ENCODE measurements around the gene PLA2G3. TPM values are rescaled to one million over a fixed set of nuclear protein-coding genes. Genes with fewer than 3 reads are reported as not detected.

Gene PLA2G3
- total RNA-seq, 1 donor, result 0.36 TPM

- Histone ChIP-seq H3K27ac (ENCODE audit: low read depth, low read length) (no peak overlapping the region), H3K4me2 (ENCODE audit: insufficient read depth, low read length) (no peak overlapping the region), H3K4me1 (ENCODE audit: insufficient read depth, low read length) (peaks cover 26% of the 10 kb centered on the region), H3K9me3 (ENCODE audit: low read depth, low read length) (no peaks in the 10 kb centered on the region), H3K27me3 (ENCODE audit: insufficient read depth, low read length) (no peaks in the 10 kb centered on the region), H3K79me2 (ENCODE audit: insufficient read depth, low read length) (peaks cover 93% of the 10 kb centered on the region), H4K20me1 (ENCODE audit: insufficient read depth, low read length) (peaks cover 64% of the 10 kb centered on the region), H3K36me3 (ENCODE audit: insufficient read depth, low read length) (peaks cover 82% of the 10 kb centered on the region), H2AFZ (ENCODE audit: low read length) (no peak overlapping the region), H3K4me3 (ENCODE audit: insufficient read depth, low read length) (no peak overlapping the region)
- no peak for TF ChIP-seq CTCF (IDR thresholded peaks at IDR 0.05; ENCODE audit: extremely low read depth, low read depth, low read length)
- peak; percentile 62 for DNase-seq (ENCODE audit: insufficient read length, low spot score, missing footprints)
These were observed 52.5 kb downstream of the PLA2G3 start for GRCh38 chr22:31087744-31088215.

GRCh38 chr22:31086703-31087330 lies 53.5 kb downstream of the PLA2G3 start:
- Histone ChIP-seq H3K79me2 (ENCODE audit: insufficient read depth, low read length) (peaks cover 95% of the 10 kb centered on the region), H4K20me1 (ENCODE audit: insufficient read depth, low read length) (peaks cover 65% of the 10 kb centered on the region), H3K4me1 (ENCODE audit: insufficient read depth, low read length) (peaks cover 31% of the 10 kb centered on the region), H3K27me3 (ENCODE audit: insufficient read depth, low read length) (no peaks in the 10 kb centered on the region), H2AFZ (ENCODE audit: low read length) (no peak overlapping the region), H3K36me3 (ENCODE audit: insufficient read depth, low read length) (peaks cover 72% of the 10 kb centered on the region), H3K9me3 (ENCODE audit: low read depth, low read length) (no peaks in the 10 kb centered on the region), H3K4me3 (ENCODE audit: insufficient read depth, low read length) (no peak overlapping the region), H3K27ac (ENCODE audit: low read depth, low read length) (no peak overlapping the region), H3K4me2 (ENCODE audit: insufficient read depth, low read length) (no peak overlapping the region)
- DNase-seq (ENCODE audit: insufficient read length, low spot score, missing footprints), result peak; percentile 82
- TF ChIP-seq CTCF (IDR thresholded peaks at IDR 0.05; ENCODE audit: extremely low read depth, low read depth, low read length), result no peak

- peak overlapping the region; percentile 95 for H3K4me3 ChIP-seq (ENCODE audit: insufficient read depth, low read length)
- peaks cover 31% of the 10 kb centered on the region for H3K4me1 ChIP-seq (ENCODE audit: insufficient read depth, low read length)
These were observed 54.4 kb downstream of the PLA2G3 start for GRCh38 chr22:31085928-31086327.

More at GRCh38 chr22:31085928-31086327, 54.4 kb downstream of the PLA2G3 start:
- Histone ChIP-seq H3K4me2 (ENCODE audit: insufficient read depth, low read length) (peak overlapping the region; percentile 93), H3K27me3 (ENCODE audit: insufficient read depth, low read length) (no peaks in the 10 kb centered on the region), H3K27ac (ENCODE audit: low read depth, low read length) (peak overlapping the region; percentile 61), H3K36me3 (ENCODE audit: insufficient read depth, low read length) (peaks cover 63% of the 10 kb centered on the region), H2AFZ (ENCODE audit: low read length) (no peak overlapping the region), H4K20me1 (ENCODE audit: insufficient read depth, low read length) (peaks cover 62% of the 10 kb centered on the region), H3K9me3 (ENCODE audit: low read depth, low read length) (no peaks in the 10 kb centered on the region), H3K79me2 (ENCODE audit: insufficient read depth, low read length) (peaks cover 93% of the 10 kb centered on the region)
- no peak for TF ChIP-seq CTCF (IDR thresholded peaks at IDR 0.05; ENCODE audit: extremely low read depth, low read depth, low read length)
- peak; percentile 54 for DNase-seq (ENCODE audit: insufficient read length, low spot score, missing footprints)
